GM13976 (cell line): ENCODE data around the gene FMNL2.

ENCODE experiments used
- DNase-seq: peaks from one replicate; pipeline ENCODE4 v3.0.0; 2012; ENCODE audit warnings: low spot score
- in situ Hi-C: fragments of 300-500 bp; cut with MboI; formaldehyde crosslinking; loops from one replicate; pipeline ENCODE4 v1.12.0; 2022; ENCODE audit warnings: low sequenced_read_pairs, mixed read lengths, inconsistent platforms; ENCODE audit not compliant: unreplicated experiment
- TF ChIP-seq, protein P1 (sequence below): IDR thresholded peaks from 2 replicates; pipeline ENCODE4 v1.5.1; 2012; ENCODE audit warnings: borderline replicate concordance, mild to moderate bottlenecking; ENCODE audit not compliant: insufficient read depth; ENCODE audit errors: extremely low read depth, missing control alignments, control extremely low read depth

Gene FMNL2

DNA sequence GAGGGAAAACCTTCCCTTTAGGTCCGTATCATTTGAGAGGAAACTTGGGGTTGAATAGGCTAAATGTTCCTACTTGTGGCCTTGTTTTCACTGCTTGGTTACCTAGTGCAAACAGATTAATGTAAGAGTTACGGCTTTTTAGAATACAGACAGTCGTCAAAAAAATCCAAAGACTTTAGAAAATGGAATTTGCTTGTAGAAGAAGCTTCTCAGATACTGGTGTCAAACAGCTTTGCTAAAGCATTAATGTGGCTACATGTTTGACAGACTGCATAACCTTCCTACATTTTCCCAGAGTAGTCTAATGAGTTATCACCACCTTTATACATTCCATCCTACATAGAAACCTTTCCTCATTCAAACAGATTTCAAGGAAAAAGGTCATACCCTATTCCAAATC lies 114.6 kb downstream of the FMNL2 start:
- in situ Hi-C loops, result loop anchor here (25.0 kb wide), 1 partner anchor 412 kb away; no protein-coding TSS in a partner anchor
- TF ChIP-seq, protein P1, sequence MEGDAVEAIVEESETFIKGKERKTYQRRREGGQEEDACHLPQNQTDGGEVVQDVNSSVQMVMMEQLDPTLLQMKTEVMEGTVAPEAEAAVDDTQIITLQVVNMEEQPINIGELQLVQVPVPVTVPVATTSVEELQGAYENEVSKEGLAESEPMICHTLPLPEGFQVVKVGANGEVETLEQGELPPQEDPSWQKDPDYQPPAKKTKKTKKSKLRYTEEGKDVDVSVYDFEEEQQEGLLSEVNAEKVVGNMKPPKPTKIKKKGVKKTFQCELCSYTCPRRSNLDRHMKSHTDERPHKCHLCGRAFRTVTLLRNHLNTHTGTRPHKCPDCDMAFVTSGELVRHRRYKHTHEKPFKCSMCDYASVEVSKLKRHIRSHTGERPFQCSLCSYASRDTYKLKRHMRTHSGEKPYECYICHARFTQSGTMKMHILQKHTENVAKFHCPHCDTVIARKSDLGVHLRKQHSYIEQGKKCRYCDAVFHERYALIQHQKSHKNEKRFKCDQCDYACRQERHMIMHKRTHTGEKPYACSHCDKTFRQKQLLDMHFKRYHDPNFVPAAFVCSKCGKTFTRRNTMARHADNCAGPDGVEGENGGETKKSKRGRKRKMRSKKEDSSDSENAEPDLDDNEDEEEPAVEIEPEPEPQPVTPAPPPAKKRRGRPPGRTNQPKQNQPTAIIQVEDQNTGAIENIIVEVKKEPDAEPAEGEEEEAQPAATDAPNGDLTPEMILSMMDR, result no peak
- no peak for DNase-seq

DNA sequence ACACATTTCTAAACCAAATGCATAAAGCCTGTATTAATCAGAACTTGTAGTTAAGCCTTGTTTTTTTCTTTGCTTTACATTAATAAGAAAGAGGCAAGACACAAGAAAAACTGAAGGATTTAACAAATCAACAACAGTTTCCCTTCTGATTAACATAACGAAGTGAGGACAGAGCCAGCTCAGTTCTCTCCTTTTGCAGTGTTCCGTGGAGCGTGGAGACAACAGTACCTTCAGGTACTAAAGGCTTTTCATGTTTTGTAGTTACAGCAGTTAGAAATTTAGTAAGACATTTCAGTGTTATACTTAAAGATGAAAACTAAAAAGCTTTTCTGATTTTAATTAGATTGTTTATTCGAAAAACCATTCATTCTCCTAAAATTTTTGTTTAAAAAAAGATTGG lies 115.2 kb downstream of the FMNL2 start:
- in situ Hi-C loops, result no loop called here

DNA sequence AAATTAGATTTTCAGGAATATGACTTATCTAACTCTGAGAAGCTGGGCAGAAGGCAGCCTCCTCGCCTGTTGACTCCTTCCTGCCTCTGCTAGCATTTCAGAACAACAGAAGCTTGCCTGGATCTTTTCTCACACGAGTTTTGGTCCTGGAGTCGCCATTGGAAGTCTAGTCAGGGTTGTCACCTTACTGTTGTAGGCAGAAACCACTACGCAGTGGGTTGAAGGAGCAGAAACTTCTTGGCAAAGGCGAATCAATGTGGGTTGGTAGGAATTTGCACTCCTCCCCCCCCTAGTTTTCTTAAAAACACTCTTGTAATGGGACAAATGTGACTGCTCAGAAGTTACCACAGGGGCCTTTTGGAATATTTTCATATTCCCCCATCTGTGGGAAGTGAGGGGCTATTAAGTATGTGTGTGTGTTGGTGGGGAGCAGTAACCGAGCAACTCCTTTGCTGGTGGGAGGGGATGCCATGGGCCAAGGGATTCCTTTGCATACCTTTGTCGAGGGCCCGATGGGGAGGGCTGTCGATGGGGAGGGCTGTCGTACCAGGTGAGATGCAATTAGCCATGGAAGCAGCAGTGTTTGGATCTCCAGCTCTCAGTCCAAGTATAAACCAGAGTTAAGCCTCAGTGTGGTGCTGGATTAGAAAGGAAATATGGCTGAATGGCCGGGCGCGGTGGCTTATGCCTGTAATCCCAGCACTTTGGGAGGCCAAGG lies 117.4 kb downstream of the FMNL2 start:
- TF ChIP-seq, protein P1, result no peak
- in situ Hi-C loops, result no loop called here
- no peak for DNase-seq

More for the DNA sequence above, 115.2 kb downstream of the FMNL2 start:
- DNase-seq, result no peak
- TF ChIP-seq, protein P1, result no peak

DNA sequence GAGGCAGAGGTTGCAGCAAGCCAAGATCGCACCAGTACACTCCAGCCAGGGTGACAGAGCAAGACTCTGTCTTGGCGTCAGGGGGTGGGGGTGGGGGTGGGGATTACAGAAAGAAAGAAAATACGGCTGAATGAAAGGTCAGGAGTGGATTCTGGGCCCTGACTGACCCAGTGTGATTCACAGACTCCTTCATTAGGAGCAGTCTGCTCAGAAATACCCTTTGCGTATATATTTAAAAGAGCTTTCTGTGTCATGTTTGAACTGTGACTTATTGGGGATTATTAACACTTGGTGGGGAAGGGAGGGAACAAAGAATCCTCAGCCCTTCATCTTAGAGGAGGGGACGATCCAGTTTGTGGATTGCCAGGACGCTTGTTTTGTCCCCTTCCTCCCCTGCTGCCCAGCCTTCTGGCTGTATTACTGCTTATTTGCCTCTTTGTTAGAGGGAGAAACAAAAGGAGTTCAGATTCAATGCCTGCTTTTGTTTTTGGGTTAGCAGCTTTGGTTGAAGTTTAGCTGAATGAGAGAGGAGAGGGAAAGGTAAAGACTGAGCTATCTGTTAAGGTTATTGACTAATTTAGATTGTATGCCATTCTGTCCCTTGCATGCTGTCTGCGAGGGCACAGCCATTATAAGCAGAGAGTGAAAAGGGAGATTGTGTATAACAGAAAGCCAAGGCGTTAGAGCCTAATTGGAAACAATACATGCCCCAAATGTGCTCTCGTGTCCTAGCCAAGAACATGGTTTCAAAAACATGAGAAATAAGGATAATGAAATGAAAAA lies 118.3 kb downstream of the FMNL2 start:
- TF ChIP-seq, protein P1, result no peak
- in situ Hi-C loops, result no loop called here
- no peak for DNase-seq

DNA sequence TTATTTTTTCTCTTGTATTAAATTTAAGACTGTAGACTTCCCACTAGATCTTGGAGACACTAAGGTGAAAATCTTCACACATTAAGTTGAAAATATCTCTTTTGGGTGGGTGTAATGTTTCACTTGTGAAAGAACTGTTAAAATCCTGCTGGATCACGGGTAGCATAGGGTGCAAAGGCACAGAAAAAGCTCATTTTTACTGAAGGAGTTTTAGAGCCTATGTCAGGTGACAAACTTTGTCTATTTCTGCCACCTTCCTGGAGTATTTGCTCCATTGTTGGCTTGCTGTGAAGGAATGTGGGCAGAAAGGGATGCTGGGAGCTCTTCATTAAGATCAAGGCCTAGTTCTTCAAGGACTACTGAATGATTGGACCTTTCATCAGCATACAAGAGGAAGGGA lies 119.4 kb downstream of the FMNL2 start:
- in situ Hi-C loops, result no loop called here
- TF ChIP-seq, protein P1, result no peak

DNA sequence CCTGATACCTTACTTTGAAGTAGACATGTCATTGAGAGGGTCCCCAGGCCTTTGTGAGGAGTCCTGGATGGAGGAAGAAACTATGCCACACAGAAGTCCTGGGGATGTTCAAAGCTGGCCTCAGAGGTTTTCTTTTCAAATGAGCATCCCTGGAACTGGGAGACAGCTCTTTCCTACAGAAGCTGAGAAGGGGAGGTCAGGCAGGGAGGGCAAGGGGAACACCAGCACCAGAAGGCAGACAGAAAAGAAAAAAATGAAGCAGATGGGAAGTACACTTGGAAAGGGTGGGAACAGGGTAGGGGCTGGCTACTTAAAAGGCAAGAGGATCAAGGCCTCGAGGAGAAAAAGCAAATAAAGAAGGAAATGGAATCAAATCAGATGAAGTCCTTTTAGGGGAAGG lies 120.0 kb downstream of the FMNL2 start:
- no peak for DNase-seq
- in situ Hi-C loops, result no loop called here
- TF ChIP-seq, protein P1, result no peak

More for the DNA sequence above, 119.4 kb downstream of the FMNL2 start:
- DNase-seq, result no peak
